HL-60/S4 treated with retinoic acid at 250 ng/mL for 4 days and 3 days (cell line): Measurements from ENCODE around the gene RAB6A.
"Not testable (repeated sequence)": the region's sequence is repeated elsewhere in the genome, so short reads cannot be mapped to it uniquely, and the experiment has no call there.

Experiments used
- in situ Hi-C: fragments of 300-500 bp; cut with MboI; formaldehyde crosslinking; loops from 2 replicates; pipeline ENCODE4 v1.7.0; 2022; ENCODE audit warnings: low sequenced_read_pairs

Gene RAB6A

GRCh38 chr11:73760679-73761402, at the start of gene RAB6A:
Gene RAB6A, minus strand, starts transcription at chr11:73761074. Its CDS starts 439 bp downstream, at chr11:73760635.
- in situ Hi-C loops, result no loop called here

DNA sequence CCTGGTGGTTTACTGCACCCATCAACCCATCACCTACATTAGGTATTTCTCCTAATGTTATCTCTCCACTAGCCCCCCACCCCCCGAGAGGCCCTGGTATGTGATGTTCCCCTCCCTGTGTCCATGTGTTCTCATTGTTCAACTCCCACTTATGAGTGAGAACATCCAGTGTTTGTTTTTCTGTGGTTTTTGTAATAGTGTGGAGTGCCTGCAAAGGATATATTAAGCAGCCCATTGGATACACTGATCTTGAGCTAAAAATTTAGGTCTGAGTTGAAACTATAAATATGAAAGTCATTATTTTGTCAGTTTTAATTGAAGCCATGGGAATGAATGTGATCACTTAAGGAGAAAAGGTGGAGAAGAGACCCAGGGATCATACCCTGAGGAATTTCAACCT, 49.8 kb upstream of the RAB6A start:
- in situ Hi-C loops, result no loop called here

DNA sequence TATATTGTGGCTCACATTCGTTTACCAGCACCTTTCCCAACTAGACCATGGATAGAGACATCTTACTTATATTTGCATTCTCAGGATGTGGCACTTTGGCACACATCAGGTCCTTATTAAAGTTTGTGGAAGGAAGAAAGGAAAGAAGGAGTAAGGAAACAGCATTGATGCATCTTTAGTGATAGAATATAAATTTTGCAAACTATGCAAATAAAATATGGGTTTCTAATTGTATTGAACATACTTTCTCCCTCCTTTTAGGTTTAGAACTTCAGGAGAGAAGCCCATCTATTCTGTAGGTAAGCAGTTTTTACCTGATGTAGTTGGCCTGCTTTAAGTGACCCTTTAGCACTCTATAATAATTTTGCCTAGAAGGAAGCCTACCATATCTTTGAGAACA, 47.2 kb upstream of the RAB6A start:
- in situ Hi-C loops, result no loop called here

GRCh38 chr11:73804712-73805111, 43.8 kb upstream of the RAB6A start:
- in situ Hi-C loops, result no loop called here

DNA sequence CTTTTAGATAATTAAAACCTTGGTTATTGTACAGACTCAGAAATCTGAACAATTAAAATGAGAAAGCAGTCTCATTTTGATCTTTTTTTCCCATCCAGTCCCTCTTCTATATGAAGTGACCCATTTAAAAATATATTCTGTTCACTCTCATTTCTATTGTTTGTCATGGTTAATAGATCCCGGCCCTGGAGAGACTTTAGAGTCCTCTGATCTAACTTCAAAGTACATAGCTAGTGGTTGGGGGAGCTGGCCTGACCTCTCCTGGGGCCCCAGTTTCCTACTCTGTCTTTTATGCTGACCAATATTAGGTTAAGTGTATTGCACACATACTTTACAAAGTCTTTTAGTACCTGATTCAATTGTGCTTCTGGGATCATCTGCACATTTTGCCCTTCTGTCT, 40.3 kb upstream of the RAB6A start:
- in situ Hi-C loops, result no loop called here

GRCh38 chr11:73800276-73800806, 39.5 kb upstream of the RAB6A start:
- in situ Hi-C loops, result no loop called here

- in situ Hi-C loops, result no loop called here
Measured at GRCh38 chr11:73797457-73797856, 36.6 kb upstream of the RAB6A start.

DNA sequence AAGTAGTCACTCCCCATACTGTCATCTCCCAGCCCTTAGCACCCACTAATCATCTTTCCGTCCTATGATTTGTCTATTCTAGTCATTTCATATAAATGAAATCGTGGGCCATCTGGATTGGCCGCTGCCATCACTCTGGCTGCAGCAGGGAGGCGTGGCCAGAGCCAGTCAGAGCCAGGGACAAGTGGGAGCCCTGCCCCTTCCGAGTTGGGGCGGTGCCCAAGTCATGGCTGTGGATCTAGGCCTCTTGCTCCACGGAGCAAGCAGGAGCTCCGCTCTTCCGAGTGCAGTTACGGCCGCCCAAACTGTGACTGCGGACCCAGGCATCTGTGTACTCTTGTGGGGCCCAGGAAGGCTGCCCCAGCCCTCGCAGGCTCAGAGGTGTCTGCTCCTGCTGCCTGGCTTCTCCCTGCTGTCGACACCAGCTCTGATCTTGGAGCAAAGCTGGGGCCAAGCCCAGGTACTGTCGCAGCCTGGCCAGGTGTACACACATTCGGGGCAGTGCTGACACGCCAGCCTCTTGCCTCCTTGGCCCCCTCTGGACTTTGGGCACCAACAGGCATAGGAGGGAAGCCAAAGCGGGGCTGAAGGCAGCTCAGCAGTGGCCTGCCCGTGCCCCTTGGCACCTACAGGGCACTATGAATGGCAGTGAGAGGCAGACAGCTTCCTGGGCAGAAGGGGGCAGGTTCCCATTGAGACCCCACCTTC, 35.2 kb upstream of the RAB6A start:
- in situ Hi-C loops, result no loop called here

DNA sequence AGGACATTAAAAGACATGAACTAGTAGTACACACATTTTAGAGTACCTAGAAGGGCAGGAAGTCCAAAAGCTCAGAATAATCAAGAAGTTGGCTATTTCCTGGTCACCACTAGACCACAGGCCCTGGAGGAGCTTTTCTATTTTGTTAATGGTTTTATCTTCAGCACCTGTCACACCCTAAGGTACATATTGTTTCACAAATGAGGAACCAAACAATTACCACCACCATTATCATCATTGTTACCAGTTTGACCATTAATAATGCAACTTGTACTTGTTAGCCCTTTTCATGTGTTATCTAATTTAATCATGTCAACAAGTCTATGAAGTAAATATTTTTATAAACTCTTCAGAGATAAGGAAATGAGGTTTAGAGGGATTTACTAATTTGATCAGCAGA, 31.7 kb upstream of the RAB6A start:
- in situ Hi-C loops, result no loop called here

DNA sequence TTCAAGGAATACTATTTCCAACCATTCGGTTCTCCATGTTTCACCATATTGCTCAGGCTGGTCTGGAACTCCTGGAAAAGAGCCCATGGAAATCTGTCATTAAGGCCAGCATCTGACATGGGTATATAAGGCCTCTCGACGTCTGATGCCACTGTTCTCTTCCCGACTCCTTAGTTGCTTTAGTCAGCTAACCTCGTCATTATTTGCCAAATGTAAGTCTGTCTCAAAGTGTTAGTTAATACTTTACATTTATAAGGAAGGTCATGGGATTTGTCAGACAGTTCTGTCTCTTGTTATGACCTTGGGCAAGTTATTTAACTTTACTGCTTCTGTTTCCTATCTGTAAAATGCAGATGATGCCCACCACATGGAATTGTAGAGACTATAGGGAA, 28.4 kb upstream of the RAB6A start:
- in situ Hi-C loops, result no loop called here

DNA sequence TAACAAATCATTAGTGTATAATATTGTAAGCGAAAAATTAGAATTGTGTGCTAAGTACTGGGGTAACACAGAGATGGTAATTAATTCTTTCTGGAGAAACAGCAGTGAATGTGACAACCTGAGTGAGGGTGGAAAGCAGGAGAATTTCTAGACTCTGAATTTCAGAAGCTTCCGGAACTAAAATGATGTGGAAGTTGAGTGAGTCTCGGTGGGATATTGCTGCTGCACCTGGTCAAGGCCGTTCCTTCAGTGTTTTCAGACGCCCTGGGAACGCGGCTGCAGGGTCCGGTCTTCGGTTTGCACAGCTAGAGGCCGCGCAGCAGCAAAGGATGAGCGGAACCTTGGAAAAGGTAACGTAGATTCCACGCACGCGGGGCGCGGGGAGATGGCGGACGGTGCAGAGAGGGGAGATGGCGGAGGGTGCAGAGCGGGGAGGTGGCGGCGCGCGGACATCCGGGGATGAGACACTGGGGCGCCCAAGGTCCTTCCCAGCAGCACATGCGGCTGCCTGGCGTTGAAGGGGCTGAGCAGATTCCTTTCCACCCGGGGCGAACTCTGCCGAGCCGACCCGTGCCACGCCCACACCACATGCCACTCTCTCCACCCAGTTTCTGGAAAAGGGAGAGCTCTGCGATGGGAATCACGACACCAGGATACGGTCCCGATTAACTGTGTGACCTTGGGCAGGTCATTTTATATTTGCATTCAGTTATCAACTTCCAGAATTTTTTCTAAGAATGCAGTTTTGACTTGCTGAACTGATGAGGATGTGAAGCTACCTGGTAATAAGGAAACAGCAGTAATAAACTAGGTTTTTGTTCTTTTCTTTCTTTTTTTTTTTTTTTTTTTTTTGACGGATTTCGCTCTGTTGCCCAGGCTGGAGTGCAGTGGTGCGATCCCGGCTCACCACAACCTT, 27.0 kb upstream of the RAB6A start, which contains the start of gene MRPL48:
MRPL48 (plus strand) TSS at position 232 of the 916 bp plus-strand sequence; CDS start at position 330, 98 bp downstream.
- in situ Hi-C loops, result no loop called here

DNA sequence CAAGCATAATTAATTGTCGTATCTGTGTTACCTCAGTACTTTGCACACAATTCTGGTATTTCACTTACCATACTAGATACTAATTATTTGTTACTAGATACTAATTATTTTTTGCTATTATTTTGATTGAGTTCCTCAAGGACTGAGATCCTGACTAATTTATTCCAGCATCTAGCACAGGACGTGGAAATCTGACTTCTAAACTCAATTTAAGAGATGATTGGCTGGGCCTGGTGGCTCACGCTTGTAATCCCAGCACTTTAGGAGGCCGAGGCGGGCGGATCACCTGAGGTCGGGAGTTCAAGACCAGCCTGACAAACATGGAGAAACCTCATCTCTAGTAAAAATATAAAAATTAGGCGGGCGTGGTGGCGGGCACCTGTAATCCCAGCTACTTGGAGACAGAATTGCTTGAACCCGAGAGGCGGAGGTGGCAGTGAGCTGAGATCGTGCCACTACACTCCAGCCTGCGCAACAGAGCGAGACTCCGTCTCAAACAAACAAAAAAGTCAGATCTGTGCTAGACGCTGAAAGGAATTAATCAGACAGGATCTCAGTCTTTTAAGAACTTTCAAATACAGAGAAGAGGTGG, 26.3 kb upstream of the RAB6A start:
- in situ Hi-C loops, result no loop called here

GRCh38 chr11:73785467-73785866, 24.6 kb upstream of the RAB6A start:
- in situ Hi-C loops, result not testable (repeated sequence)

- in situ Hi-C loops, result no loop called here
Measured at GRCh38 chr11:73784734-73785133, 23.9 kb upstream of the RAB6A start.

- in situ Hi-C loops, result no loop called here
Measured at GRCh38 chr11:73784080-73784634, 23.3 kb upstream of the RAB6A start.

DNA sequence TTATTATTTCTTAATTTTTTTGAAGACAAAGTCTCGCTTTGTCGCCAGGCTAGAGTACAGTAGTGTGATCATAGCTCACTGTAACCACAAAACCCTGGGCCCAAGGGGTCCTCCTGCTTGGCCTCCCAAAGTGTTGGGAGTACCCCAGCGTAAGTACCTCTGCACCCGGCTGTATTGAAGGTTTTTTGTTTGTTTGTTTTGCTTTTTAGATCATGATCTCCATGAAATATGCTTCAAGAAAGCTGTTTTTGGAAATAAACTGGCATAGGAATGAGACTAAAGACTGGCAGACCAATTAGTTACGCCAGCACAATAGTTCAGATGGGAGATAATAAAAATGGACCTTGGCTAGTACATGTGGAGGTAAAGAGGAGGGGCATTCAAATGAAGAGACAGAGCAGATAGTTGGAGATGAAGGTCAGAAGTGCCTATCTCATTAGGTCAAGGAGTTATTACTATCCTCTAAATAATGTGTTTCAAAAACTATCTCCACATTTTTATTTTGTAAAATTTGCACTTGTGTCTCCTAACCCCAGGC, 22.7 kb upstream of the RAB6A start:
- in situ Hi-C loops, result no loop called here

GRCh38 chr11:73781303-73781702, 20.4 kb upstream of the RAB6A start:
- in situ Hi-C loops, result no loop called here

DNA sequence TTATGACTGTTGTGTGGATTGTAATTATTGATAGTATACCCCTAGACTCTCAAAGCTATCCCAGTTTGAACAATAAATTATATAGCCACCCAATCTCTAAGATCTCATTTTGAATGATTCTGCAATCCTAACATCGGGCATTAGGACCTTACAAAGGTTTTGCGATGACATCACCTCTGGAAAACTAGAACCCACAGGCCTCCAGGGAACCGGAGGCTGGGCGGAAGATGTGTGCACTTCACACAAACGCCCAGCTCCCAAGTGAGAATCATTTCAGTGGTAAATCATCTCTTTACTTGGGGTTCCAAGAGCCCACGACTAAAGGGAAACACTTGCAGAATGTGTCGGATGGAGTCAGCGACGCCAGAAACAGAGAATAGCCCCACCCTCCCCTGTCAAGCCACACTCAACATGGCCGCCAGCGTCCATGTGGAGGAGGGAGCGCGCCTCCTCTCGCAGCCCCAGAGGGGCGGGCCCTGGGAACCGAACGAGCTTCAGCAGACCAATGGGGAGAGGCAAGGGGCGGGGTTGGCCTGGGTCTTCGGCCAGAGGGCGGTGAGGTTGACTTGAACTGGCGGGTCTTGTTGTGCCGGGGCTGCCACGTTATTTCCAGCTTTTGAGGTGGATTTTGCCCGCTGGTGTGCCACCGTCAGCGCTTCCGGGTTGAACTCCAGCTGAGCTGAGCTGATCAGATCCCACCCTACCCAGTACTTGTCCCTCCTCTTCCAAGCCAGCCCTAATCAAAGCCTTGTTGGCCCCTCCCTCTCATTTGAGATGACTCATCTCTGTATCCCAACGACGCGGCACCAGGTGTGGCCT, 18.4 kb upstream of the RAB6A start:
- in situ Hi-C loops, result no loop called here

DNA sequence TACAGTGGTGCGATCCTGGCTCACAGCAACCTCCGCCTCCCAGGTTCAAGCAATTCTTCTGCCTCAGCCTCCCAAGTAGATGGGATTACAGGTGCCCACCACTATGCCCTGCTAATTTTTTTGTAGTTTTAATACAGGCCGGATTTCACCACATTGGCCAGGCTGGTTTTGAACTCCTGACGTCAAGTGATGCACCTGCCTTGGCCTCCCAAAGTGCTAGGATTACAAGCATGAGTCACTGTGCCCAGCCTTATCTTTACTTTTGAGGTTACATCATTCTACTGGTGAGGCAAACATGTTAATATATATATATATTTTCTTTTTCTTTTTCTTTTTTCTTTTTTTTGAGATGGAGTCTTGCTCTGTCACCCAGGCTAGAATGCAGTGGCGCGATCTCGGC, 9.9 kb upstream of the RAB6A start:
- in situ Hi-C loops, result not testable (repeated sequence)
